Neural progenitor cell (in vitro differentiated cells): ENCODE results near the gene LRPAP1.

Experiments
- CTCF ChIP-seq: fragments of 200-600 bp; sonication (generic); IDR thresholded peaks from 2 replicates; pipeline ENCODE4 v1.5.1; 2017; ENCODE audit warnings: antibody characterized with exemption, mild to moderate bottlenecking
- EZH2 ChIP-seq: fragments of 200-600 bp; sonication (generic); IDR thresholded peaks from 2 replicates; pipeline ENCODE4 v1.6.1; 2017; ENCODE audit warnings: antibody characterized with exemption, mild to moderate bottlenecking, moderate library complexity

DNA sequence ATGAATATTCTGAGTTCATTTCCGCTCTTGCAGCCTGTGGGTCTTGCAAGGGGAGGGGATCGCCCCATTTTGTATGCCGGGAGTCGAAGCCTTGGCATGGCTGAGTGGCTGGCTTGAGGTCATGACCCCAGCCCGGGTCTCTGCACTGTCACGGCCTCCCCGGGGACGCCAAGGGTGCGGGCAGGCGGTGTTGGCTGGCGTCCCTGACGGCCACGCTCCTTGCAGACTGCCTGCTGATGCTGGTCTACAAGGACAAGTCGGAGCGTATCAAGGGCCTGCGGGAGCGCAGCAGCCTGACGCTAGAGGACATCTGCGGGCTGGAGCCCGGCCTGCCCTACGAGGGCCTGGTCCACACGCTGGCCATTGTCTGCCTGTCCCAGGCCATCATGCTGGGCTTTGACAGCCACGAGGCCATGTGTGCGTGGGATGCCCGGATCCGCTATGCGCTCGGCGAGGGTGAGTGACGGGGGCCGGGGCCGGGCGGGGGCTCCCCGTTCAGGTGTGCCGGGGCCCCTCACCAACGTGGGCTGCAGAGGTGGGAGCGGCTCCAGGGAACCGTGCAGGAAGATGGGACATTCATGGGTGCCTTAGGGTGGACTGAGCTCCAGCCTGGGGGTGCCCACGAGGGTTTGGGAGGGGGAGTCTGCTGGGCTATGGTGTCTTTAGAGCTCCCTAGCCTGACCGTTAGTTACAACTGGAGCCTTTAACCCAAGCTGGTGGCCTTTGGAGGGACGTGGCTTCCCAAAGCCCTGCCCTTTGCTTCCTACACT, 58.9 kb downstream of the LRPAP1 start:
- TF ChIP-seq CTCF (no peak), EZH2 (no peak)
